Renal cortical epithelial cell (primary cell): ENCODE measurements around the gene JPH3. TPM values are rescaled to one million over a fixed set of nuclear protein-coding genes. Genes with fewer than 3 reads are reported as not detected.

Source experiments
- DNase-seq: peaks from one replicate; pipeline ENCODE4 v3.0.0-alpha.2; 2011; ENCODE audit warnings: low read depth
- total RNA-seq: library from RNA; depleted of rRNA; stranded (reverse); fragments of >200 nt; gene quantifications from 2 replicates; pipeline ENCODE4 v1.2.3, GENCODE V29; 2014

Gene JPH3
- total RNA-seq, 1 donor from 2014 or later = 0.50 TPM

DNA sequence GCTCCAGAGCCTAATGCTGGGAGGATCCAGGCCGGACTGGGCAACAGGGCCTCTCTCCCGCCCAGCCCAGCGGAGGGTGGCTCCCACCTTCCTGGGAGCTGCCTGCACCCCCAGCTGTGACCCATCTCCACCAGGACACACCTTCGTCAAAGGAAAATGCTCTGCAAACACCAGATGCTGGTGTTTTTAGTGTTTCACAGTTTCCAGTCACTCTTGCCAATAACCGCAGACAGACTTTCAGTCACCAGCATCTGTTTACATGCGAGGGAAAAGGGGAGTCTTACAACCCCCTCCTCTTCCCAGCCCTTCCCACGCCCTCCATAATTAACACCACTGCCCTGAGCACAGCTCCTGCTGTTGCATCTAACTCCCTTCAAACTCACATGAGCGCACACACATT, 138.1 kb downstream of the JPH3 start:
- no peak for DNase-seq

DNA sequence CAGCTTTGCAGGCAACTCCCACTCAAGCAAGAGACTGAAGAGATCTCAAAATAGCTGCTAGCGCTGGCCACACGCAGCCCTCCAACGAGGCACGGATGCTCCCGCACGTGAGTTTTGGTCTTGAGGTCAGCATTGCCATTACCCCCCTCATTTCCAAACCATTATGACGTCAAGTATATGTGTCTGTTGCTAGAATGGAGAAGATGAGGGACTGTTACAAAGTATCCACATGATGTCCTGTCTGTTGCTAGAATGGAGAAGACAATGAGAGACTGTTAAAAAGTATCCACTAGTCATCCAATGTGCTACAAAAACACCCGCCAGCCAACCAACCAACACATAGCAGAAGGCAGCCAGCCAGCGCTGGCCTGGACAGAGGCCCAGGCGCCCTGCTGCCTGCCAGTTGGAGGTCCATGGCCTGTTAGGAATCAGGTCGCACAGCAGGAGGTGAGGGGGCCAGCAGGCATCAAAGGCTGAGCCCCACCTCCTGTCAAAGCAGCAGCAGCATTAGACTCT, 138.7 kb downstream of the JPH3 start:
- DNase-seq = no peak

GRCh38 chr16:87741700-87742415, 139.6 kb downstream of the JPH3 start:
- no peak for DNase-seq

DNA sequence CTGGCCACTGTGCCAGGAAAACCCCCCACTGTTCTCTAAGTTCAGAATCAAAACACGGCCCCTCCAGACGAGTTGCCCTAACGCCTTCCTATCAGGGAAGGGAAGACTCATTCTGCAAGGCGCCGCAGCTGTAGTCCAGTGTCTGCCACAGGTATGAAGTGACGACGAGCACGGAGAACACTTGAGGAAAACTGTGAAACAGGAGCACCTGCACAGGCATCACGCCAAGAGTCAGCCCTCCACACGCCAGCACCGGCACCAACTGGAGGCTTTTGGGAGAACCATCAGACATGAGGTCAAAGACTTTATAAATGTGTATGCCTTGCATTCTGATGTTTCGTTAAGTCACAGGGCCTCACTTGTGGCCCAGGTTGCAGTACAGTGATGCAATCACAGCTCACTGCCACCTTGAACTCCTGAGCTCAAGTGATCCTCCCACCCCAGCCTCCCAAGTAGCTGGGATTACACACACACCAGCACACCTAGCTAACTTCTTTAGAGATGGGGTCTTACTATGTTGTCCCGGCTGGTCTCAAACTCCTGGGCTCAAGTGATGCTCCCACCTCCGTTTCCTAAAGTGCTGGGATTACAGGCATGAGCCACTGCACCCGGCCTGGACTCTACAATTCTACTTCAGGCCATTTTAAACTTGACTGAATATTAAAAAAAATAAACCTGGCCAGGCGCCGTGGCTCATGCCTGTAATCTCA, 140.6 kb downstream of the JPH3 start:
- no peak for DNase-seq

GRCh38 chr16:87744750-87745514, 142.6 kb downstream of the JPH3 start:
- DNase-seq = no peak

GRCh38 chr16:87746178-87746577, 143.9 kb downstream of the JPH3 start:
- DNase-seq = no peak

Other genes with a start within 250 kb of the JPH3 start
- gene FBXO31, start 218.7 kb upstream of the JPH3 start, total RNA-seq = 26.3 and 26.7 TPM in 2 replicates
- gene MAP1LC3B, start 210.2 kb upstream of the JPH3 start, total RNA-seq = 25.7 and 76.1 TPM in 2 replicates
- gene ZCCHC14, start 109.5 kb upstream of the JPH3 start, total RNA-seq = 4.9 and 24.8 TPM in 2 replicates
- gene KLHDC4, start 163.5 kb downstream of the JPH3 start, total RNA-seq = 29.2 and 29.9 TPM in 2 replicates